GM18907 (cell line): ENCODE results near the gene RDH13.

Experiments used
- ATAC-seq: cut with Tn5 transposase; IDR thresholded peaks from one replicate; pipeline ENCODE4 v1.9.1; 2021; ENCODE audit warnings: mild to moderate bottlenecking, moderate library complexity; ENCODE audit not compliant: unreplicated experiment

RDH13 gene

DNA sequence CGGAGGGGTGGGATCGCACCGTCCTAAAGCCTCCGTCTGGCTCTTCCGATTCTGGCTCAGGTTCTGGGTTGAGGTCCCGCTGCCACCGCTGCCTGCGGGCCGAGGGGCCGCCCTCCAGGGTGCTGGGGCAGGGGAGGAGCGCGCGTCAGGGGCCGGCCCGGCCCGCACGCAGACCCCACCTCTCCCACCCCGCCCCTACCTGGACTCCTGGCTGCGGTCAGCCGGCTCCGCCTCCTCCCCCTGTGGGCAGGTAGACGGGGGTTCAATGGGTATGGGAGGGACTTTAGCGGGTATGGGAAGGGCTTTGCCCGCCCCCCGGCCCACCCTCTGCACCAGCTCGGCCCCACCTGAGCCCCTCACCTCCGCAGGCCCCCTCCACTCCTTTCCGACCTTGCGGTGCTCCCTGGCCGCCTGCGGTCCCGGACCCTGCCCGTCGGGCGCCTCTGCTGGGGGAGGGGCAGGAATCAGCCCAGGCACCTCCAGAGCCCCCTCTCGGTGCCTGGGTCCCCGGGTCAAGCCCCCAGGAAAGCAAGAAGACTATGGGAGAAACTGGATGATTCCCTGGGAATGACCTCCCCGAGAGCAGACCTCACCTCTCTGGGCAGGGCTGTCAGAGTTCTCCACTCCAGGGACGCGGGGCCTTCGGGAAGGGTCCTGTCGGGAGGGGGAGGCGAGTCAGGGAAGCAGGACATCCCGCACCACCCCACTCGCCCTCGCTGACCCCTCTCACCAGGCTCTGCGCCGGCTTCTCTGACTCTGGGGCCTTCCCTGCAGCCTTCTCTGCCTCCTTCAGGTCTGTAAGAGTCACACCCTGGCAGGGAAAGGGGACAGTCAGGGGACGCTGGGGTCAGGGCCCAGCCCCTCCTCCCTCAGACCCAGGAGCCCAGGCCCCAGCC, 29.7 kb upstream of the RDH13 start:
- ATAC-seq, result no peak

DNA sequence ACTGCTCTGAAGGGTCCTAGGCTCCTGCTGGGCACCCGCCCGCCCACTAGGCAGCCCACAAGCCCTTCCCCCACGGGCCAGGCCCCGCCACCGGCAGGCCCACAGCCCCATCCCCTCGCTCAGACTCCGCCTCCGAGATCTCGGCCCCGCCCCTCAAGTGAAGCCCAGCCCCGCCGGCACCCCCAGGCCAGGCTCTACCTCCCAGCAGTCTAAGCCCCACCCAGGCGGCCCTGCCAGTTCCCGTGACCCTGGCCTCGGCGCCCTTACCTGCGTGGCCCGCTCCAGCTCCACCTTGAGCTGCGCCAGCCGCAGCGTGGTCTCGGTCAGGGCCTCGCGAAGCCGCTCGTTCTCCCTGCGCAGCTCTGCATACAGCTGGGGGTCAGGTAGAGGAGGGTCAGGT, 29.0 kb upstream of the RDH13 start:
- no peak for ATAC-seq

DNA sequence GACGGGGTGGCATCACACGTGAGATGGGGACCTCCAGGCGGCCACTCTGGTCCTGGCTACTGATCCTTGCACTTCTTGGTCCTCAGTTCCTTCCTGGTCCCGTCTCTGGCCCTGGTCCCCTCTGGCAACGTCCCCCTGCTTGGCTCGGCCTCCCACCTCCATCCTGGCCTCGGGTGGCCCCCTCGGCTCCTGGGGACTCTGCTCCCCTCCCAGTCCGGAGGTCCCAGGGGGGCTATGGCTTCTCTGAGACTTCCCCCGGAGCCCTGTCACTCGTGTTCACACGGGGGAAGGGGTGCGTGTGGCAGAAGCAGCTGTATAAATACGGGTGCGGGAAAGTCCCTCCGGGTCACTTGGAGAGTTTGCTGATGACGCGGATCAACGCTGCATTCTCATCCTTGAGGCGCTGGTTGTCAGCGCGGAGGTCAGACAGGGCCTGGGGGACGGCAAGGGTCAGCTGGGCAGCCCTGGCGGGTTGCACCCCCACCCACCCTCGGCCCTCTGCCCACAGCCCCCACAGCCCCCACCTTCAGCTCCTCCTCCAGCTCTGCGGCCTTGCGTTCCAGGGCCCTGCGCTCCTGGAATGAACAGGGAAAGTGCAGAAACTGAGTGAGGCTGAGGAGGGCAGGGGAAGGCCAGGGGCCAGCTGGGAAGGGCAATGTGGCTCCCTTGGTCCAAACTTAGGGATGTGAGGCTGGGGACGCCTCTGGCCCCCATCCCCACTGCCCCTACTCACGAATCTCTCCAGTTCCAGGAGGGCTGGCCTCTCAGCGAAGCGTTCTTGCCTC, 28.4 kb upstream of the RDH13 start:
- ATAC-seq, result no peak

DNA sequence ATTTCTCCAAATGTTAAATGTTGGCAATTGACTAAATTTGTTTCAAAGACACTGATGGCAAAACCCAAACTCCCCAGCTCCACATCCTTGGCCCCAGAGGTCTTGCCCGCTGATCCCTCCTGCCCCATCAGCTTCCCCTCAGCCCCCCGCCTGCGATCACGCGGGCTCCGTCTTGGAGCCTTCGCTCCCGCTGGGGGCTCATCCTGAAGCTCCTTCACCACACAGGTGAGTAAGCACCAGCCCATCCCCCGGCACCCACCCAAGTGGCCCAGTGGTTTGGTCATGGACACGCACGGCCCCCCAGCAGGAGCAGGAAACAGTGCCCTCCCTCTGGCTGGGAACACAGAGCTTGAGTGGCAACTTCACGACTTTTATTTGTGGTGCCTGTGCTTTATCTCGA, 27.6 kb upstream of the RDH13 start:
- no peak for ATAC-seq

DNA sequence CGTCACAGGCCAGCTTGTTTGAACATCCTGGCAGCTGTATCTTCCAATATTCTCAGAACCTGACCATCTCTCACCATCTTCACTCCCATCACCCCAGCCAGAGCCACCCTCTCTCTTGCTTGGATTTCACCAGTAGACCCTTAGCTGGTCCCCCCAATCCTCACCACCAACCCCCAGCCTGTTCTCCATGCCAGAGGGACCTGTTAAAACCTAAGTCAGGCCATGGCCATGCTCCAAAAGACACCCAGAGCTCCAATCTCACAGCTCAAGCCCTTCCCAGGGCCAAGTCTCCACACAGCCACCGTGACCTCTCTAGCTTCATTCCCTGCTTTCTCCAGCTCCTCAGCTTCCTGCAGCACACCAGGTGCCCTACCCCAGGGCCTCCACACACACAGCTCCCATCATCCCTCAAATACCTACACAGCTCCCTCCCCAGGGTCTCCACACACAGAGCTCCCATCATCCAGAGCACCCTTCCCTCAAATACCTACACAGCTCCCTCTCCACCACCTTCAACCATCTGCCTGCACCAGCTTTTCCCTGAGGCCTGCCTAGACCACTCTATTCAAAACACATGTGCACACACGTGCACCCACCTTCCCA, 26.5 kb upstream of the RDH13 start:
- no peak for ATAC-seq

DNA sequence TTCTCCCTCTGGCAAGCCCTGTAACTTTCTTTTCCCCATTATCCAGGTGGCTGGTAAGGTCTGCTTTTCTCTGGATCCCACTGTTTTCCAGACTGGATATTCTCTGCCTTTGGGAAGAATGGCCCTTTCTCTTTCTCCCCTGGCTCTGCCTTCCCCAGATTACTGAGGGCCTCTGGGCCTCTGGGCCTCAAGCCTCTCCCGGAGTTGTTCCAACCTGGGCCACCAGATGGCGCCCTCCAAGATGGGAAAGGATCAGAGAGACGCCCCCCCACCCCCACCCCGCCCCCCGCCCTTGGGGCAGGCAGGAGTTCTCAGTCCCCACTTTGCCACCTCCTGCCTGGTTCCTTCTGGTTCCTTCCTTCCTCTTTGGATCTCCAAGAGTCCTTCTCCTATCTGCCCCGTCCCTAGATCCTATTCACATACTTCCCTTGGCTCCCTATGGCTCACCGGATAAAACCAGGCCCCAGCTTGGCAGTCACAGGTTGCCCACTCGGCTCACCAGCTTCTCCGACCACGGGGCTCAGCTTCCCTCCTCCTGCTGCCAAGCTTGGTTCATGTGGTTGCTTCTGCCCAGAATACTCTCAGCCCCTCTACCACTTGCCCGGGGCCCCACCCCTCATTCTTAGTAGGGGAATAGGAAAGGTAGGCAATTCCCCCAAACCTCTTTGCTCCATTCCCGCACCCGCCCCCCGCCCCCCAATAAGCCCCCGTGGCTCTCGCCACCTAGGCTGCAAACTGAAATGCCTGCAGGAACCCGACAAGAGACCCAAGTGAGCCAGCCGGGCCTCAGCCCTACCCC, 25.8 kb upstream of the RDH13 start:
- no peak for ATAC-seq

DNA sequence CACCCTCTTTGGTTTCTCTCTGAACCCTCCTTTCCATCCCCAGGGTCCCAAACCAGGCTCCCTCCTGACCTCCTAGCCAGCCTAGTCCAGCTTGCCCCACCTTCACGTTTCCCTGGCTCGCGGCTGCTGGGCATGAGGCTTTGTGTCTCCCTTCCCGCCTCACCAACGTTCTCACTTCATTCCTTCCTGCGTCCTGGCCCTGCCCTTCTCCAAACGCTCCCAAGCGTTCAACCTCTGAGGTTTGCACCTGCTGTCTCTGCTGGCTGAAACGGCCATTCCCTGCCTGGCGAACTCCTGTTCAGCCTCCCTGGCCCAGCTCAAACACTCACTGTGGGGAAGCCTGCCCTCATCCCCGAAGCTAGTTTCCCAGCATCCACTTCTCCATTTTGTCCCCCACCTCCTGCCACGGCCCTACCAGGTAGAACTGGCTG, 25.1 kb upstream of the RDH13 start:
- no peak for ATAC-seq

DNA sequence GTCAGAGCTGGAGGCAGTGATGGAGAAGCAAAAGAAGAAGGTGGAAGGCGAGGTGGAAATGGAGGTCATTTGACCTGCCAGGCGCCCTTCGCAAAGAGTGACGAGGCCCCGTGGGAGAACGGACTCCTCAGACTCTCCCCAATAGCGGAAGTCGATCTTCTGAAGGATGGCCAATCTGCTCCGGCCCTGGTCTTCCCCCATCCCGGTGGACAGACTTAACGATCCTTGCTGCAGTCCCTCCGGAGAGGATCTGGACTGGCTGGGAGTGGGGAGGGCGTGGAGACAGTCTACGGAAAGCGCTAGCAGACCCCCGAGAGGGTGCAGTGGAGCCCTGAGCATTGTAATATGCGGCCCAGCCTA, 24.6 kb upstream of the RDH13 start:
- no peak for ATAC-seq

DNA sequence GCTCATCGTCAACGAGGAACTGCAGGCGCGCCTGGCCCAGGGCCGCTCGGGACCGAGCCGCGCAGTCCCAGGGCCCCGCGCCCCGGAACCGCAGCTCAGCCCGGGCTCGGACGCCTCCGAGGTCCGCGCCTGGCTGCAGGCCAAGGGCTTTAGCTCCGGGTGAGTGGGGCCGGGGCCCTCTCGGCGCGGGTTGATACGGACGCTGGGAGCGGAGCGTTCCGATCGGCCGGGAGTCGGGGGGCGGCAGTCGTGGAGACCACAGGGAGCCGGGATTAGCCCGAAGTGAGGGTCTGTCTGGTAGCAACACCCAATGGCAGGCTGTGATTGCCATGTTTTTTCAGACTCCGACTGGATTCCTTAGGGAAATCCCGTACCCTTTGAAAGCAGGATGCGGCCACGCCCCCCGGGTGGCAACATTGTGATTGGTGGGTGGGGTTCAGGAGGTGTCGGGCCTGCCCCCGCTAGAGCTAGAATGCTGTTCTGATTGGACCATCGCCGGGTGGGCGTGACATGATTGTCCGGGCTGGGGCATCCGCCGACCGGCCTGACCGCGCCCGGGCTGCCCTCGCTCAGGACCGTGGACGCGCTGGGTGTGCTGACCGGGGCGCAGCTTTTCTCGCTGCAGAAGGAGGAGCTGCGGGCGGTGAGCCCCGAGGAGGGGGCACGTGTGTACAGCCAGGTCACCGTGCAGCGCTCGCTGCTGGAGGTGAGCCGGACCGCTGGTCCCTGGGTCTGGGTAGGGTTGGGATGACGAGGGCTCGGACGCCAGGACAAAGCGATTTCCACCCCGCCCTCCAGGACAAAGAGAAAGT, 24.0 kb upstream of the RDH13 start:
- ATAC-seq, result no peak

DNA sequence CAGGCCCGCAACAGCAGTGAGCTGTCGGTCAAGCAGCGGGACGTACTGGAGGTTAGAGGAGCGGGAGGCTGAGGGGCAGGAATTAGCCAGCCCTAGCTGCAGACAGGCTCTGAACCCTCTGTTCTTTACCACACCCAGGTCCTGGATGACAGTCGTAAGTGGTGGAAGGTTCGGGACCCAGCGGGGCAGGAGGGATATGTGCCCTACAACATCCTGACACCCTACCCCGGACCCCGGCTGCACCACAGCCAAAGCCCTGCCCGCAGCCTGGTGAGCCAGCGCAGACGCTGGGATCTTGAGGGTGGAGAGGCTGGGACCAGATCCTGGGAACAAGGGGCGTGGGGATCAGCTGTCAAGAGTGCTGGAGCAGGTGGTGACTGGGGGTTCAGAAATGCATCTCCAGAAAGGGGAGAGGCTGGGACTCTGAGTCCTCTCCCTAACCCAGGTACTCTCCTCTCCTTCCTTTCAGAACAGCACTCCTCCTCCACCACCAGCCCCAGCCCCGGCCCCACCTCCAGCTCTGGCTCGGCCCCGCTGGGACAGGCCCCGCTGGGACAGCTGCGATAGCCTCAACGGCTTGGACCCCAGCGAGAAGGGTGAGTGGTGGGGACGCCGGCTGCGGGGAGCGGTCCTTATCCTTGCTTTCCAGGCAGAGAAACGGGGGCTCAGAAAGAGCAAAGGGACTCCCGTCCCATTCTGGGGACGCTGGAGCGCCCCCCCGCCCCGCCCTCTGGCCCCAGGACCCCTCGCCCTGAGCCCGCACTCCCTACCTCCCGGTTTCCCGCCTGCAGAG, 23.2 kb upstream of the RDH13 start:
- no peak for ATAC-seq

DNA sequence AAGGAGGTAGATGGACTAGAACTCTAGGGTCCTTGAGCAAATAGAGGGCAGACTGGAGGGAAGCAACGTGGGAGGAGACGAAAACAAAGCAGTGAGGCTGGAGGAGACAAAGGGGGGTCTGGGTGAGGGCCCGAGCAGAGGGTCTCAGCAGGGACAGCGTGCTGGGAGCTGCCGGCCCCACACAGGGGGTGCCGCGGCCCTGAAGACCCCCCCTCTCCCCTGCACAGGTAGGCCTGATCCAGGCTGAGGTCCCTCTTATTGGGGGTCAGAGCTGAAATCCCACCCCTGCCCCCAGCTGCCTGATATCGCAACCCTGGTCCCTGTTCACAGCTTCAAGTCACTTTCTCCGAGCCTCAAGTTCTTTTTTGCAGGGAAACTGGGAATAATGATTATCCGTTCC, 21.5 kb upstream of the RDH13 start:
- ATAC-seq, result no peak

DNA sequence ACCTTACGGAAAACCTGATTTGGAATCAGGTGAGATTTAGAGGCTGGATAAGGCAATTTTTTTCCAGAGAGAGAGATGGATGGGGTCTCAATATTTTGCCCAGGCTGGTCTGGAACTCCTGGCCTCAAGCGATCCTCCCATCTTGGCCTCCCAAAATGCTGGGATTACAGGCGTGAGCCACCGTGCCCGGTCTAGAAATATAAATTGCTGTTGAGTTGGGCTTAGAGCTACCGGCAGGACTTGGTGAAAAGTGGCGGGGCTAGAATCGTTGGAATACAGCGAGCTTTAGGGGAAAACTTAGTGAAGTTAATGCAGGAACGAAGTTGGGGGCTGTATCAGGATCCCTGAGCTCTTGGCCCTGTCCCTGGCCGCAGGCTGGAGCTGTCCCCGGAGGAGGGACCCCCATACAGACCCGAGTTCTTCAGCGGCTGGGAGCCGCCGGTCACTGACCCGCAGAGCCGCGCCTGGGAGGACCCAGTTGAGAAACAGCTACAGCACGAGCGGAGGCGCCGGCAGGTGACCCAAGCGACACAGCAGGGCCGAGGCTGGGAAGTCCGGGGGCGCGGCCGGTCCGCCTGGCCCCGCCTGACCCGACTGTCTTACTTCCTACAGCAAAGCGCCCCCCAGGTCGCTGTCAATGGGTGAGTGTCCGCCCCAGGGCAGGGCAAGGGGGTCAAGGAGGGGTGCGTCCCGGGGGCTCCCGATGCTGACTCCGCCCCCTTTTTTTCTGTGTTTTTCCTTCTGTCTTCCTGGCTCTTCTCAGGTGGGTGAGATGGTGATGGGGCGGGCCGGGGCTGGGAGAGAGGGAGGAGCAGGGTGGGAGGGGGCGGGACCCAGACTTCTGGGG, 20.3 kb upstream of the RDH13 start:
- no peak for ATAC-seq

DNA sequence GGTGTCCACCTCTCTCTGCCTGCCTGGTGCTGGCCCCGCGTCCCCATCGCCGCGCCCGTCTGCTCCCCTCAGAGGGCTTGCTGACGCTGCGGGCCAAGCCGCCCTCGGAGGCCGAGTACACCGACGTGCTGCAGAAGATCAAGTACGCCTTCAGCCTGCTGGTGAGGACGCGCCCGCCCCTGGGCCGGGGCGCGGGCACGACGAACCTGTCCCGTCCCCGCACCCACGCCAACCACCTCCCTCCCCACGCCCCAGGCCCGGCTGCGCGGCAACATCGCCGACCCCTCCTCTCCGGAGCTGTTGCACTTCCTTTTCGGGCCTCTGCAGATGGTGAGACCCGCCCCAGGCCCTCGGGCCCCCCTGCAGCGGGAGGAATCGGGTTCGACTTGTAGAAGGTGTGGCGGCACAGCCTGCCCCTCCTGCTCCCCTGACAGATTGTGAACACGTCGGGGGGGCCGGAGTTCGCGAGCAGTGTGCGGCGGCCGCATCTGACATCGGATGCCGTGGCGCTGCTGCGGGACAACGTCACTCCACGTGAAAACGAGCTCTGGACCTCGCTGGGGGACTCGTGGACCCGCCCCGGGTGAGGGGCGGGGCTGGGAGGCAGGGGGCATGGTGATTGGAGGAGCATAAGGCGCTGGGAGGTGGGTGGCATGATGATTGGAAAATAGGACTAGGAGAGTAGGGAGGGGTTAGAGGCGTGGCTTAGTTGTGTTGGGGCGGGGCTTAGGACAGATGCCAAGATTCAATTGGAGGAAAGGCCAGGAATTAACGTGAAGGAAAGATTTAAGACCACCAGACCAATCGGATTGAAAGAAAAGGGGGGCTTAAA, 19.3 kb upstream of the RDH13 start:
- no peak for ATAC-seq

DNA sequence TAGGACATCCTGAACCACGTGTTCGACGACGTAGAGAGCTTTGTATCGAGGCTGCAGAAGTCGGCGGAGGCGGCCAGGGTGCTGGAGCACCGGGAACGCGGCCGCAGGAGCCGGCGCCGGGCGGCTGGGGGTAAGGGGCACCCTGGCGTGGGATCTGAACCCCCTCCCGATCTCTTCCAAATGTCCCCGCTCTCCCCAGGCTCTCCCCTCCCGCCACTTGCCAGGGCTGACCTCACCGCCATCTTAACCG, 18.7 kb upstream of the RDH13 start:
- no peak for ATAC-seq

DNA sequence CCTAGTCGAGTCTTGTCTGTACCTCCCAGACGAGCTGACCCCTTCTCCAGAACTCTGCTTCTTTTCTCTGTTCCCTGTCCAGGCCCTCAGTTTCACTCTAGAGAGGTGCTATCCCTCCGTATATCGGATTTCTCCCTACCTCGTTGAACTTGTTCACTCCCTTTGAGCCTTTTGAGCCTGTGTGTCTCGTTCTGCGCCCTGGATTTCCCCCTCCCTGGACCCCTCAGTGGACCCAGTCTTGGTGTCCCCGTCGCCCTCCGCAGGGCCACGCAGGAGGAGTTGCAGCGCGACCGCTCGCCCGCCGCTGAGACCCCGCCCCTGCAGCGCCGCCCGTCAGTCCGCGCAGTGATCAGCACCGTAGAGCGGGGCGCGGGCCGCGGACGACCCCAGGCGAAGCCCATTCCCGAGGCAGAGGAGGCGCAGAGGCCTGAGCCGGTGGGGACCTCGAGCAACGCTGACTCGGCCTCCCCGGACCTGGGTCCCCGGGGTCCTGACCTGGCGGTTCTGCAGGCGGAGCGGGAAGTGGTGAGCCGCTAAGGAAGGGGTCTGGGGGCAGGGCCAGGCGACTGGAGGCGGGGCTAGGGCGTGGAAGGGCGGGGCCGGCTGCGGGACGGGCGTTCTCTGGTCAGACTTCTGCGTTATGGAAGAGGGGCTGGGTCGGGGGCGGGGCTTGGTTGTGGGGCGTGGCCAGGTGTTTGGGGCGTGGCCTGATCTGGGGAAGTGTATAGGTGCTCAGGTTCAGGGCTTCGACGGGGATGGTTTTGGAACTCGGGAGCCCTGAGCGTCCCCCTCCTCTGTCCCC, 18.2 kb upstream of the RDH13 start:
- ATAC-seq, result peak; percentile 71

DNA sequence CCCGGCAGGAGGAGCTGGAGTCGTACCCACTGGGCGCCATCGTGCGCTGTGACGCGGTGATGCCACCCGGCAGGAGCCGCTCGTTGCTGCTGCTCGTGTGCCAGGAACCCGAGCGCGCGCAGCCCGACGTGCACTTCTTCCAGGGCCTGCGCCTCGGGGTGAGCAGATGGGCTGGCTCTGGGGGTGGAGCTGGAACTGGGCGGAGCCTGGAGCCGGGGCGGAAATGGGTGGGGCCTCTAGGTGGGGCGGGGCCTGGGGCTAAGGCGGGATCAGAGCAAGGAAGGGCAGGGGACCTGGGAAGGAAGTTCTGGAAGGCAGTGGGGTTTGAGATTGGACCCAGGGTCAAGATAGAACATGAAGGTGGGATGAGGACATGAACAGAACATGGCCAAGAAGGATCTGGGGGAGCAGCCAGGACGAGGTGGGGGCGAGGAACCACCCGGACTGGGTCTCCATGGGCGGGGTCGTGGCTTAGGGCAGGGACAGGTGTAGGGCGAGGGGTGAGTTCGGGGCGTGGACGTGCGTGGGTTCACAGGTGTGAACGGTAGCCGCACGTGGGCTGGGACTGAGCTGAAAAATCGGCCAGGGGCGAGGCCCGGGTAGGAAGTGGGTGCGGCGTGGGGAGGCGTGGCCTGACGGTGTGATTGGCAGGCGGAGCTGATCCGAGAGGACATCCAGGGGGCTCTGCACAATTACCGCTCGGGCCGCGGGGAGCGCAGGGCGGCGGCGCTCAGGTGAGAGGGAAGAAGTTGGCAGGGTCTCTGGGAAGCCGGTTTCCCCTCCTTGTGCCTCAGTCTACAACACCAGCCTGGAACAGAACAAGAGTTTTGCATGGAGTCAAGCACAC, 17.4 kb upstream of the RDH13 start:
- no peak for ATAC-seq
